SK-N-SH (cell line): Measurements from ENCODE around the gene SLC16A11. TPM values are rescaled to one million over a fixed set of nuclear protein-coding genes. Genes with fewer than 3 reads are reported as not detected.

ENCODE experiments used
- CTCF ChIA-PET: fragments of 300-600, 350-600 bp; formaldehyde crosslinking; extraction: SDS; loops from one replicate; lab custom pipeline; 2021; lab: Yijun Ruan, JAX
- POLR2A ChIA-PET: fragments of 350-600 bp; sonication (Branson Sonifier 250); formaldehyde crosslinking; extraction: SDS; loops from one replicate; lab custom pipeline; 2020; ENCODE audit warnings: antibody characterized with exemption, inconsistent platforms; lab: Yijun Ruan, JAX
- DNase-seq: peaks from one replicate; pipeline ENCODE4 v3.0.0; 2012
- H2AFZ ChIP-seq: fragments of 200-600 bp; sonication (generic); 2 replicates; pipeline ENCODE4 v1.8.1; 2016; ENCODE audit warnings: antibody characterized with exemption, mild to moderate bottlenecking, low read depth
- H3F3A ChIP-seq: fragments of 200-600 bp; sonication (generic); replicated peaks from 2 replicates; pipeline ENCODE3; 2016; ENCODE audit warnings: antibody characterized with exemption, mild to moderate bottlenecking; ENCODE audit not compliant: insufficient read depth
- H3K27ac ChIP-seq, 2 experiments: fragments of 200-500 bp in 1 of 2; fragments of 200-600 bp in 1 of 2; sonication (Bioruptor generic) in 1 of 2; sonication (generic), shearing (Covaris generic) in 1 of 2; 2 replicates each; pipeline versions ENCODE4 v1.5.1 to v1.6.1; 2014 to 2016; ENCODE audit warnings: low read depth in 2 of 2, inconsistent platforms in 1 of 2, low read length in 1 of 2, mild to moderate bottlenecking in 1 of 2, mixed read lengths in 1 of 2
- H3K27me3 ChIP-seq: fragments of 200-600 bp; sonication (generic), shearing (Covaris generic); 2 replicates; pipeline ENCODE4 v1.6.1; 2016; ENCODE audit warnings: mixed run types; ENCODE audit not compliant: insufficient read depth
- H3K36me3 ChIP-seq, 2 experiments: fragments of 200-500 bp in 1 of 2; fragments of 200-600 bp in 1 of 2; sonication (Bioruptor generic) in 1 of 2; sonication (generic) in 1 of 2; replicated peaks in 1 of 2; 2 replicates each; pipeline versions ENCODE3 to v1.5.1; 2014 to 2016; ENCODE audit warnings: low read length in 1 of 2, mild to moderate bottlenecking in 1 of 2; ENCODE audit not compliant: insufficient read depth in 2 of 2, control insufficient read depth in 1 of 2
- H3K4me1 ChIP-seq, 2 experiments: fragments of 200-500 bp in 1 of 2; fragments of 200-600 bp in 1 of 2; sonication (Bioruptor generic) in 1 of 2; sonication (generic), shearing (Covaris generic) in 1 of 2; 2 replicates each; pipeline versions ENCODE4 v1.5.1 to v1.6.1; 2014 to 2016; ENCODE audit warnings: low read depth in 1 of 2, low read length in 1 of 2, mixed run types in 1 of 2; ENCODE audit not compliant: insufficient read depth in 2 of 2, control insufficient read depth in 1 of 2
- H3K4me2 ChIP-seq: fragments of 200-600 bp; sonication (generic), shearing (Covaris generic); 2 replicates; pipeline ENCODE4 v1.6.1; 2017; ENCODE audit warnings: mixed run types
- H3K4me3 ChIP-seq, 2 experiments: fragments of 200-500 bp in 1 of 2; fragments of 200-600 bp in 1 of 2; sonication (Bioruptor generic) in 1 of 2; sonication (generic), shearing (Covaris generic) in 1 of 2; 2 replicates each; pipeline versions ENCODE4 v1.5.1 to v1.8.1; 2014 to 2016; ENCODE audit warnings: low read depth in 2 of 2, inconsistent platforms in 1 of 2, low read length in 1 of 2, mild to moderate bottlenecking in 1 of 2, mixed read lengths in 1 of 2, moderate library complexity in 1 of 2
- H3K79me2 ChIP-seq: fragments of 200-600 bp; sonication (generic); 2 replicates; pipeline ENCODE4 v1.8.1; 2017; ENCODE audit warnings: mild to moderate bottlenecking; ENCODE audit not compliant: insufficient read depth
- H3K9ac ChIP-seq: fragments of 200-600 bp; sonication (generic); 2 replicates; pipeline ENCODE4 v1.6.1; 2017; ENCODE audit warnings: mixed run types
- H3K9me2 ChIP-seq: fragments of 200-600 bp; sonication (generic); 2 replicates; pipeline ENCODE4 v1.6.1; 2017; ENCODE audit warnings: mixed run types
- H3K9me3 ChIP-seq: fragments of 200-600 bp; sonication (generic); 2 replicates; pipeline ENCODE4 v1.6.1; 2017; ENCODE audit warnings: mixed run types, mild to moderate bottlenecking, moderate library complexity
- H4K20me1 ChIP-seq: fragments of 200-600 bp; sonication (generic); 2 replicates; pipeline ENCODE4 v1.6.1; 2017; ENCODE audit warnings: mild to moderate bottlenecking, mixed run types; ENCODE audit not compliant: insufficient read depth
- EZH2phosphoT487 ChIP-seq: fragments of 200-600 bp; sonication (generic); IDR thresholded peaks from 2 replicates; pipeline ENCODE4 v1.6.1; 2017; ENCODE audit warnings: low read depth, mixed run types, mild to moderate bottlenecking, antibody characterized with exemption, moderate library complexity, borderline replicate concordance
- FOSL2 ChIP-seq: IDR thresholded peaks from 2 replicates; pipeline ENCODE4 v1.4.0; 2012; ENCODE audit warnings: low read depth, mild to moderate bottlenecking, moderate library complexity, borderline replicate concordance
- FOXM1 ChIP-seq: IDR thresholded peaks from 2 replicates; pipeline ENCODE4 v1.4.0; 2012; ENCODE audit warnings: low read depth, mild to moderate bottlenecking
- JUND ChIP-seq: IDR thresholded peaks from 2 replicates; pipeline ENCODE4 v1.4.0; 2012
- MEF2A ChIP-seq: IDR thresholded peaks from 2 replicates; pipeline ENCODE4 v1.4.0; 2012; ENCODE audit warnings: low read depth, borderline replicate concordance
- MXI1 ChIP-seq: IDR thresholded peaks from 2 replicates; pipeline ENCODE4 v1.6.1; 2012; ENCODE audit warnings: mild to moderate bottlenecking, low read depth, low read length, improper control_type of control experiment
- POLR2AphosphoS5 ChIP-seq: IDR thresholded peaks from 2 replicates; pipeline ENCODE4 v1.6.1; 2012; ENCODE audit warnings: low read depth, low read length
- RCOR1 ChIP-seq: fragments of 150-350 bp; IDR thresholded peaks from 2 replicates; pipeline ENCODE4 v1.6.1; 2017; ENCODE audit warnings: antibody characterized with exemption, low read length
- SMC3 ChIP-seq: IDR thresholded peaks from 2 replicates; pipeline ENCODE4 v1.6.1; 2012; ENCODE audit warnings: low read depth, low read length, improper control_type of control experiment
- TCF12 ChIP-seq: IDR thresholded peaks from 2 replicates; pipeline ENCODE4 v1.4.0; 2012
- TEAD4 ChIP-seq: IDR thresholded peaks from 2 replicates; pipeline ENCODE4 v1.4.0; 2012; ENCODE audit warnings: mild to moderate bottlenecking, borderline replicate concordance; ENCODE audit not compliant: insufficient read depth
- YY1 ChIP-seq: IDR thresholded peaks from 2 replicates; pipeline ENCODE4 v1.4.0; 2012; ENCODE audit warnings: low read depth, mild to moderate bottlenecking
- WGBS: methylation state at CpG from one replicate; pipeline ENCODE4 v1.1.6; 2017; ENCODE audit warnings: low lambda C conversion rate; 5-methylcytosine and 5-hydroxymethylcytosine counted together
- polyA plus RNA-seq, 3 experiments: library from polyadenylated mRNA; depleted of rRNA; stranded (reverse); fragments of >200 nt; gene quantifications; 2 replicates each; pipeline ENCODE4 v1.2.3, GENCODE V29; 2012
- TF ChIP-seq, protein P1 (sequence below): IDR thresholded peaks from 2 replicates; pipeline ENCODE4 v1.4.0; 2012; ENCODE audit warnings: low read depth, borderline replicate concordance
- TF ChIP-seq, protein P2 (sequence below): IDR thresholded peaks from 2 replicates; pipeline ENCODE4; 2012
- TF ChIP-seq, protein P3 (sequence below): IDR thresholded peaks from 2 replicates; pipeline ENCODE4 v1.4.0; 2012; ENCODE audit warnings: low read depth, borderline replicate concordance

The SLC16A11 gene
- polyA plus RNA-seq, 1 of the 3 experiments (the other 2 are of a cell fraction), result 0.12 TPM

DNA sequence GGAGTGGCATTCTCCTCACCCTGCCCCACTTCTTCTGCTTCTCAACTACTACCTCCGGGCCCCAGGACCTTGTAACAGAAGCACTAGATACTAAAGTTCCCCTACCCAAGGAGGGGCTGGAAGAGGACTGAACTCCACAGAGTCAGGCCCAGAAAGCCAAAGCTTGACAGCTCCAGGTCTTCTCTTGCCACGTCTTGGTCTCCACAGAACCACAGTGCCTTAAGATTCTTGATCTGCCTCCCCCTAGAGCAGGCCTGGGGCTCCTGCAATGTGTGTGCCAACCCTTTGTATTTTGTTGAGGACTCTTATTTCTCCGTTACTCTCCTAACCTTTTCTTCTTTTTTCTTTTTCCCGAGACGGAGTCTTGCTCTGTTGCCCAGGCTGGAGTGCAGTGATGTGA lies 4.1 kb downstream of the SLC16A11 start:
- H3K4me1 ChIP-seq, result peaks cover 4 to 28% of the 10 kb centered on the region in 2 experiments; a peak in 2 of 4 replicates
- H4K20me1 ChIP-seq, result no peaks in the 10 kb centered on the region
- 94% methylated on average over 5 of the region's 5 CpGs for WGBS
- POLR2A ChIA-PET, result no interaction called here
- no peak overlapping the region for H2AFZ ChIP-seq
- no peak overlapping the region for H3K4me3 ChIP-seq
- DNase-seq, result no peak
- no peak overlapping the region for H3K27ac ChIP-seq
- TF ChIP-seq, protein P1, sequence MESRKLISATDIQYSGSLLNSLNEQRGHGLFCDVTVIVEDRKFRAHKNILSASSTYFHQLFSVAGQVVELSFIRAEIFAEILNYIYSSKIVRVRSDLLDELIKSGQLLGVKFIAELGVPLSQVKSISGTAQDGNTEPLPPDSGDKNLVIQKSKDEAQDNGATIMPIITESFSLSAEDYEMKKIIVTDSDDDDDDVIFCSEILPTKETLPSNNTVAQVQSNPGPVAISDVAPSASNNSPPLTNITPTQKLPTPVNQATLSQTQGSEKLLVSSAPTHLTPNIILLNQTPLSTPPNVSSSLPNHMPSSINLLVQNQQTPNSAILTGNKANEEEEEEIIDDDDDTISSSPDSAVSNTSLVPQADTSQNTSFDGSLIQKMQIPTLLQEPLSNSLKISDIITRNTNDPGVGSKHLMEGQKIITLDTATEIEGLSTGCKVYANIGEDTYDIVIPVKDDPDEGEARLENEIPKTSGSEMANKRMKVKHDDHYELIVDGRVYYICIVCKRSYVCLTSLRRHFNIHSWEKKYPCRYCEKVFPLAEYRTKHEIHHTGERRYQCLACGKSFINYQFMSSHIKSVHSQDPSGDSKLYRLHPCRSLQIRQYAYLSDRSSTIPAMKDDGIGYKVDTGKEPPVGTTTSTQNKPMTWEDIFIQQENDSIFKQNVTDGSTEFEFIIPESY, result no peak
- TF ChIP-seq RCOR1 (no peak), EZH2phosphoT487 (no peak), SMC3 (no peak), FOXM1 (no peak), MXI1 (no peak), FOSL2 (no peak), JUND (no peak), TCF12 (no peak), POLR2AphosphoS5 (no peak), MEF2A (no peak), YY1 (no peak), TEAD4 (no peak)
- TF ChIP-seq, protein P2, sequence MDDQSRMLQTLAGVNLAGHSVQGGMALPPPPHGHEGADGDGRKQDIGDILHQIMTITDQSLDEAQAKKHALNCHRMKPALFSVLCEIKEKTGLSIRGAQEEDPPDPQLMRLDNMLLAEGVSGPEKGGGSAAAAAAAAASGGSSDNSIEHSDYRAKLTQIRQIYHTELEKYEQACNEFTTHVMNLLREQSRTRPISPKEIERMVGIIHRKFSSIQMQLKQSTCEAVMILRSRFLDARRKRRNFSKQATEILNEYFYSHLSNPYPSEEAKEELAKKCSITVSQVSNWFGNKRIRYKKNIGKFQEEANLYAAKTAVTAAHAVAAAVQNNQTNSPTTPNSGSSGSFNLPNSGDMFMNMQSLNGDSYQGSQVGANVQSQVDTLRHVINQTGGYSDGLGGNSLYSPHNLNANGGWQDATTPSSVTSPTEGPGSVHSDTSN, result no peak
- TF ChIP-seq, protein P3, sequence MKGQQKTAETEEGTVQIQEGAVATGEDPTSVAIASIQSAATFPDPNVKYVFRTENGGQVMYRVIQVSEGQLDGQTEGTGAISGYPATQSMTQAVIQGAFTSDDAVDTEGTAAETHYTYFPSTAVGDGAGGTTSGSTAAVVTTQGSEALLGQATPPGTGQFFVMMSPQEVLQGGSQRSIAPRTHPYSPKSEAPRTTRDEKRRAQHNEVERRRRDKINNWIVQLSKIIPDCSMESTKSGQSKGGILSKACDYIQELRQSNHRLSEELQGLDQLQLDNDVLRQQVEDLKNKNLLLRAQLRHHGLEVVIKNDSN, result no peak
- peaks cover 9% of the 10 kb centered on the region; the same call in 1 of the 2 replicates for H3K27me3 ChIP-seq
- H3K4me2 ChIP-seq, result no peak overlapping the region
- CTCF ChIA-PET, result interaction anchor here (1.3 to 20.1 kb wide), 2 partner anchors 12 to 100 kb away, joined by 3 to 502 read pairs; no protein-coding TSS in a partner anchor
- no peaks in the 10 kb centered on the region for H3K9me3 ChIP-seq
- no peak overlapping the region for H3K9ac ChIP-seq
- H3K36me3 ChIP-seq, result no peaks in the 10 kb centered on the region
- no peaks in the 10 kb centered on the region for H3K9me2 ChIP-seq
- H3K79me2 ChIP-seq, result no peaks in the 10 kb centered on the region
- peaks cover 3% of the 10 kb centered on the region for H3F3A ChIP-seq
